IMR-90 (cell line): ENCODE measurements around the gene DRC7. TPM values are rescaled to one million over a fixed set of nuclear protein-coding genes. Genes with fewer than 3 reads are reported as not detected.
"Not testable (repeated sequence)": the region's sequence is repeated elsewhere in the genome, so short reads cannot be mapped to it uniquely, and the experiment has no call there.

ENCODE experiments used
- ATAC-seq: fragments of 200-7000 bp; cut with Tn5 transposase; 2 replicates; pipeline ENCODE4 v1.9.1; 2020; ENCODE audit warnings: low read depth, mild to moderate bottlenecking, moderate library complexity
- BruUV-seq: library from RNA; stranded (reverse); fragments of 400-500 nt; replicated peaks from 2 replicates; lab custom pipeline; 2021; lab: Mats Ljungman, UMichigan
- CTCF ChIA-PET: fragments of 300-600 bp; formaldehyde crosslinking; extraction: SDS; loops from one replicate; lab custom pipeline; 2021; ENCODE audit warnings: antibody characterized with exemption; lab: Yijun Ruan, JAX
- POLR2A ChIA-PET: fragments of 300-600 bp; sonication (Branson Sonifier 250); formaldehyde crosslinking; loops from one replicate; lab custom pipeline; 2022; ENCODE audit warnings: antibody characterized with exemption; ENCODE audit not compliant: unreplicated experiment; lab: Charles Lee
- DNase-seq: peaks from one replicate; pipeline ENCODE4 v3.0.0; 2013
- H2AFZ ChIP-seq: replicated peaks from 2 replicates; pipeline ENCODE3; 2013; ENCODE audit warnings: low read length, mild to moderate bottlenecking; ENCODE audit not compliant: poor library complexity
- H2AK5ac ChIP-seq: 2 replicates; pipeline ENCODE4 v1.6.1; 2013; ENCODE audit warnings: low read depth, low read length, inconsistent platforms
- H2AK9ac ChIP-seq: replicated peaks from 2 replicates; pipeline ENCODE3; 2013; ENCODE audit warnings: mild to moderate bottlenecking, low read depth, low read length, moderate library complexity; ENCODE audit not compliant: poor library complexity
- H2BK120ac ChIP-seq: 2 replicates; pipeline ENCODE4 v1.6.1; 2013; ENCODE audit warnings: low read depth, low read length, inconsistent platforms
- H2BK15ac ChIP-seq: 3 replicates; pipeline ENCODE4 v1.6.1; 2013; ENCODE audit warnings: low read depth, low read length, inconsistent platforms
- H2BK20ac ChIP-seq: 2 replicates; pipeline ENCODE4 v1.6.1; 2013; ENCODE audit warnings: low read depth, mild to moderate bottlenecking, inconsistent platforms, low read length, moderate library complexity
- H2BK5ac ChIP-seq: 2 replicates; pipeline ENCODE4 v1.6.1; 2013; ENCODE audit warnings: mild to moderate bottlenecking, low read depth, low read length, inconsistent platforms; ENCODE audit not compliant: poor library complexity, severe bottlenecking
- H3K14ac ChIP-seq: replicated peaks from 2 replicates; pipeline ENCODE4 v1.6.1; 2013; ENCODE audit warnings: low read depth, low read length, inconsistent platforms
- H3K18ac ChIP-seq: 2 replicates; pipeline ENCODE4 v1.6.1; 2013; ENCODE audit warnings: low read depth, low read length, control low read depth
- H3K23ac ChIP-seq: 2 replicates; pipeline ENCODE4 v1.6.1; 2013; ENCODE audit warnings: low read depth, low read length, inconsistent platforms
- H3K27ac ChIP-seq: 2 replicates; pipeline ENCODE4 v1.5.1; 2013; ENCODE audit warnings: mild to moderate bottlenecking, control low read depth, low read length; ENCODE audit not compliant: insufficient read depth
- H3K27me3 ChIP-seq: 2 replicates; pipeline ENCODE4 v1.6.1; 2013; ENCODE audit warnings: low read length; ENCODE audit not compliant: control insufficient read depth, insufficient read depth
- H3K36me3 ChIP-seq: 2 replicates; pipeline ENCODE4 v1.6.1; 2013; ENCODE audit warnings: low read length, mixed read lengths; ENCODE audit not compliant: control insufficient read depth, insufficient read depth
- H3K4ac ChIP-seq: 2 replicates; pipeline ENCODE4 v1.6.1; 2013; ENCODE audit warnings: low read depth, low read length, inconsistent platforms
- H3K4me1 ChIP-seq: 2 replicates; pipeline ENCODE4 v1.6.1; 2013; ENCODE audit warnings: low read length, mixed read lengths; ENCODE audit not compliant: control insufficient read depth, insufficient read depth
- H3K4me2 ChIP-seq: 2 replicates; pipeline ENCODE4 v1.6.1; 2013; ENCODE audit warnings: low read depth, mild to moderate bottlenecking, control low read depth, low read length, moderate library complexity
- H3K4me3 ChIP-seq: 2 replicates; pipeline ENCODE4 v1.5.1; 2013; ENCODE audit warnings: low read depth, mild to moderate bottlenecking, control low read depth, low read length, moderate library complexity; ENCODE audit not compliant: insufficient read depth
- H3K56ac ChIP-seq: 2 replicates; pipeline ENCODE4 v1.6.1; 2013; ENCODE audit warnings: low read length, inconsistent platforms; ENCODE audit not compliant: insufficient read depth; ENCODE audit errors: extremely low read depth
- H3K79me1 ChIP-seq, 2 experiments: 2 replicates each; pipeline ENCODE4 v1.6.1; 2013; ENCODE audit warnings: low read length in 2 of 2, inconsistent platforms in 1 of 2, low read depth in 1 of 2
- H3K9ac ChIP-seq: 2 replicates; pipeline ENCODE4 v1.6.1; 2013; ENCODE audit warnings: low read depth, low read length, control low read depth
- H3K9me1 ChIP-seq: 2 replicates; pipeline ENCODE4 v1.6.1; 2013; ENCODE audit warnings: low read length, inconsistent platforms; ENCODE audit not compliant: insufficient read depth
- H3K9me3 ChIP-seq: 2 replicates; pipeline ENCODE4 v1.6.1; 2013; ENCODE audit warnings: low read length; ENCODE audit not compliant: control insufficient read depth, insufficient read depth
- H4K20me1 ChIP-seq: 2 replicates; pipeline ENCODE4 v1.6.1; 2013; ENCODE audit warnings: low read length, inconsistent platforms; ENCODE audit not compliant: insufficient read depth
- H4K5ac ChIP-seq: 2 replicates; pipeline ENCODE4 v1.6.1; 2013; ENCODE audit warnings: mild to moderate bottlenecking, low read depth, low read length, control low read depth
- H4K8ac ChIP-seq, 2 experiments: 2 replicates each; pipeline ENCODE4 v1.6.1; 2013; ENCODE audit warnings: low read depth in 2 of 2, low read length in 2 of 2, control low read depth in 1 of 2, inconsistent platforms in 1 of 2
- H4K91ac ChIP-seq: 2 replicates; pipeline ENCODE4 v1.6.1; 2013; ENCODE audit warnings: low read depth, low read length, inconsistent platforms; ENCODE audit not compliant: insufficient read depth
- WGBS, 2 experiments: methylation state at CpG; one replicate each; pipeline versions ENCODE4 v1.1.5 to v1.1.7; 2013; ENCODE audit warnings: missing lambda C conversion rate in 2 of 2; ENCODE audit not compliant: insufficient read length in 1 of 2; ENCODE audit errors: extremely low coverage in 2 of 2; 5-methylcytosine and 5-hydroxymethylcytosine counted together
- dilution Hi-C: fragments of 300-500 bp; cut with HindIII; formaldehyde crosslinking; loops from one replicate; pipeline ENCODE4 v1.14.3; 2018; ENCODE audit warnings: low sequenced_read_pairs; ENCODE audit not compliant: unreplicated experiment
- in situ Hi-C: fragments of 300-500 bp; cut with MboI; formaldehyde crosslinking; loops from 3 replicates; pipeline ENCODE4 v1.14.3; 2019; ENCODE audit warnings: low sequenced_read_pairs, inconsistent platforms, mixed read lengths
- intact Hi-C: fragments of 100-400 bp; cut with micrococcal nuclease; formaldehyde crosslinking; loops from 2 replicates; pipeline ENCODE4 v1.10.0; 2022
- polyA plus RNA-seq, 3 experiments: library from polyadenylated mRNA; depleted of rRNA; stranded (reverse); fragments of >200 nt; gene quantifications; 2 replicates each; pipeline ENCODE4 v1.2.3, GENCODE V29; 2012; ENCODE audit warnings: low replicate concordance in 1 of 3
- total RNA-seq: library from RNA; depleted of rRNA; stranded (reverse); fragments of >200 nt; gene quantifications from 2 replicates; pipeline ENCODE4 v1.2.3, GENCODE V29; 2012

Gene DRC7
- total and polyA plus RNA-seq, 2 of the 4 experiments (the other 2 are of a cell fraction), result not detected

DNA sequence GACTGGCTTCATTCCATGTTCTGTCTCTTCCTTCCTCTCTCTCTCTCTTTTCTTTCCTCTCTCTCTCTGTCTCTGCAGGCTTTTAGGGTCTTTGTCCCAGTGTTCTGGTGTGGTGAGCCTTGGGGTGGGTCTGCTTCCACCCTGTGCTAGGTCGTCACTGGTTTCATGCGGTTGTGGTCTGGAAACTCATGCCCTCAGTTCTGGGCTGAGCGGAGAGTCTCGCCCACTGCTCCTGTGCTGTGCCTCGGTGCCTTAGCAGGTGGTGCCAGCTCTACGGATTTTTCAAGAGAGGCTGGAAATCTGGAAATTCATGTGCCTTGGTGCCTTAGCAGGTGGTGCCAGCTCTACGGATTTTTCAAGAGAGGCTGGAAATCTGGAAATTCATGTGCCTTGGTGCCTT lies 51.7 kb downstream of the DRC7 start:
- DNase-seq, H3K79me1 ChIP-seq, H3K27ac ChIP-seq, H3K27me3 ChIP-seq, H2BK20ac ChIP-seq, H2AK5ac ChIP-seq, H3K4me1 ChIP-seq, H2AK9ac ChIP-seq, H3K4me2 ChIP-seq, H3K4me3 ChIP-seq, H3K14ac ChIP-seq, H3K9ac ChIP-seq, H4K20me1 ChIP-seq, BruUV-seq, H4K5ac ChIP-seq, ATAC-seq, H3K9me1 ChIP-seq, H3K36me3 ChIP-seq, H2BK120ac ChIP-seq, POLR2A ChIA-PET, CTCF ChIA-PET, H3K56ac ChIP-seq, H2BK5ac ChIP-seq, H4K8ac ChIP-seq, H2AFZ ChIP-seq, H3K18ac ChIP-seq, H4K91ac ChIP-seq, H3K4ac ChIP-seq, intact Hi-C loops, H2BK15ac ChIP-seq, in situ Hi-C loops, dilution Hi-C loops, H3K23ac ChIP-seq, H3K9me3 ChIP-seq: not testable (repeated sequence)
- no CpG with 5 or more reads among the region's 7 CpGs for WGBS, 2 experiments
